Esophagus muscularis mucosa (tissue), 4 donors: Measurements from ENCODE around the gene GSC. TPM values are rescaled to one million over a fixed set of nuclear protein-coding genes. Genes with fewer than 3 reads are reported as not detected.
A peak's percentile ranks its signal among the peaks of the same experiment; 100 is the strongest.

Experiments
- DNase-seq: peaks from one replicate; pipeline ENCODE4 v3.0.0-alpha.2; 2017; ENCODE audit errors: extremely low spot score
- H3K27ac ChIP-seq, 4 donors: fragments of 200-600 bp; sonication (generic); replicated peaks in 1 of 4; 1 replicate in 3 of 4; 2 replicates in 1 of 4; pipeline ENCODE4 v1.5.1; 2016 to 2019; ENCODE audit warnings: mild to moderate bottlenecking in 1 of 4
- H3K27me3 ChIP-seq, 4 donors: fragments of 200-600 bp; sonication (generic); one replicate each; pipeline versions ENCODE4 v1.5.1 to v1.6.0; 2016 to 2019
- H3K36me3 ChIP-seq, 4 donors: fragments of 200-600 bp; sonication (generic); one replicate each; pipeline ENCODE4 v1.5.1; 2016 to 2019
- H3K4me1 ChIP-seq, 4 donors: fragments of 200-600 bp; sonication (generic); one replicate each; pipeline ENCODE4 v1.5.1; 2016 to 2019
- H3K4me3 ChIP-seq, 4 donors: fragments of 200-600 bp; sonication (generic); 1 replicate in 2 of 4; 2 replicates in 2 of 4; pipeline ENCODE4 v1.5.1; 2016 to 2019; ENCODE audit warnings: mild to moderate bottlenecking in 4 of 4, moderate library complexity in 1 of 4
- H3K9me3 ChIP-seq, 4 donors: fragments of 200-600 bp; sonication (generic); 1 replicate in 3 of 4; 2 replicates in 1 of 4; pipeline ENCODE4 v1.5.1; 2016 to 2019
- EP300 ChIP-seq: sonication (generic); formaldehyde crosslinking; IDR thresholded peaks from one replicate; pipeline ENCODE4 v1.6.1; 2017; ENCODE audit warnings: antibody characterized with exemption
- POLR2A ChIP-seq: fragments of 450-650 bp; IDR thresholded peaks from one replicate; pipeline ENCODE4 v1.6.1; 2017; ENCODE audit warnings: antibody characterized with exemption, moderate library complexity, mild to moderate bottlenecking, low read depth
- POLR2AphosphoS5 ChIP-seq, 2 donors: sonication (generic); formaldehyde crosslinking; IDR thresholded peaks; one replicate each; pipeline ENCODE4 v1.6.1; 2017; ENCODE audit warnings: antibody characterized with exemption in 2 of 2
- WGBS: methylation state at CpG from one replicate; pipeline ENCODE4 v1.1.5; 2018; 5-methylcytosine and 5-hydroxymethylcytosine counted together
- intact Hi-C: fragments of 100-400 bp; cut with DNase I; formaldehyde crosslinking; loops from one replicate; pipeline ENCODE4 v1.15.1; 2023
- total RNA-seq, 4 donors: library from RNA; depleted of rRNA; stranded (reverse); fragments of >200 nt; gene quantifications; one replicate each; pipeline versions ENCODE4 v1.1.0 to v1.2.1, GENCODE V29; 2016
- TF ChIP-seq, protein P1 (sequence below), 3 experiments: fragments of 200-600 bp in 2 of 3; fragments of 450-650 bp in 1 of 3; sonication (generic) in 2 of 3; IDR thresholded peaks; one replicate each; pipeline ENCODE4 v1.5.1; 2017 to 2019; ENCODE audit warnings: antibody characterized with exemption in 3 of 3, mild to moderate bottlenecking in 2 of 3, moderate library complexity in 1 of 3

GSC gene
- total RNA-seq, 4 donors from 2014 or later = 0.91 to 0.98 TPM; not detected in 2

DNA sequence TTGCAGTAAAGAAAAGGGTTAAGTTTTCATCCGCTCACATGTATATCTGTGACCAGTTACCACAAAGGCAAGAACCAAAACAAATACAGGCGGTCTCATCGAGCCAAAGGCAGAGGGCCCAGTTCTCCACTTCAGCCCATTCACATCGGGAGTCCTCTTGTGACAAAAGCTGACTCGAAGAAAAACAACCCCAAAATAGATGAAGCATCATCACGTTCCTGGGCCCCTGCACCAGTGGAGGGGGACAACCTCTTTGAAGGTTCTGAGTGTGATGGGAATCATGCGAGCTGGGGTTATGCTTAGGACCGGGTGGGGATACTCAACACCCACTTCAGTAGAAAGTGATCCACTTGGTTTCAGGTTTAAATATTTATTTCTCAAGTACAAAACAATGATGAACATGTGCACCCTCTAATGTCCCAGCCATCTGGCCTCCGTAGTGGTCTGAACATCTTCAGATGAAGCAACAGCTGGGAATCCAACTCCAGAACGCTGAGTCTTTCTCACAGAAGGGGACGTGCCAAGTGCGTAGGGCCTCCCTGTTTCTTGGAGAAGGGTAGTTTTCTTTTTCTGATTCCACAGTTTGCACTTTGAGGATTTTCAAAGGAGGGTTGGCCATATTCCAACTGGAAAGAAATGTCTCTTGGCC is 8.4 kb downstream of the GSC start:
- no peak for TF ChIP-seq POLR2A
- Histone ChIP-seq H3K9me3 (no peaks in the 10 kb centered on the region), H3K4me1 (no peaks in the 10 kb centered on the region), H3K27me3 (peaks cover 0 to 71% (median 9%) of the 10 kb centered on the region in 4 donors), H3K27ac (no peak overlapping the region), H3K4me3 (no peak overlapping the region), H3K36me3 (no peaks in the 10 kb centered on the region)
- no peak for DNase-seq
- intact Hi-C loops = no loop called here
- 69% methylated on average over 12 of the region's 12 CpGs for WGBS

DNA sequence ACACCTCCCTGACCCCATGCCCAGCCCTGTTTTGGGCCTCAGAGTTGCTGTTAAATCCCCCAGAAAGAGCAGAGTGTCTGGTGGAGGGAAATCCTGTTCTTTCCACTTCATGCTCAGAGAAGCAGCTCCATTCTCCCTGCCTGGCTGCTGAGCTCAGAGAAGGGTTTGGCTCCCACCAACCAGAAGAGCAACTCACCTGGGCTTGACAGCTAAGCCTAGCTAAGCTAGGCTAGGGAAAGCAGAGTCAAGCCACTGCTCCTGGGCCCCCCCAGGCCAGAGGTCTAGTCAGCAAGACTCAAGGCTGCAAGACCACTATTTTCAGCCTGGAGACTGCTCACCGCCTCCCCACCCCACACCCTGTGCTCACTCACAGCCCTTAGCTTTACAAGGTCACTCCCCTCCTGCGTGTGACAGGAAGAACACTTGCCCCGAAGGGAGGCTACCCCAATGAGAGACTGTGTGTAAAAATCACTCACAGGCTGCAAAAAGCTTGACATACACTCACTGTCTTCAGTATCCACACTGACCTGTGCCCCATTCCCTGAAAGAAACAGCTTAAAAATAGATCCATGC is 13.5 kb downstream of the GSC start:
- intact Hi-C loops = no loop called here
- Histone ChIP-seq H3K9me3 (no peaks in the 10 kb centered on the region), H3K4me1 (no peaks in the 10 kb centered on the region), H3K36me3 (no peaks in the 10 kb centered on the region), H3K4me3 (no peak overlapping the region), H3K27me3 (peaks cover 0 to 24% (median 0%) of the 10 kb centered on the region in 4 donors), H3K27ac (no peak overlapping the region)
- TF ChIP-seq POLR2AphosphoS5 (IDR thresholded peaks at IDR 0.05) (no peak), EP300 (no peak), POLR2A (no peak)
- TF ChIP-seq, protein P1, sequence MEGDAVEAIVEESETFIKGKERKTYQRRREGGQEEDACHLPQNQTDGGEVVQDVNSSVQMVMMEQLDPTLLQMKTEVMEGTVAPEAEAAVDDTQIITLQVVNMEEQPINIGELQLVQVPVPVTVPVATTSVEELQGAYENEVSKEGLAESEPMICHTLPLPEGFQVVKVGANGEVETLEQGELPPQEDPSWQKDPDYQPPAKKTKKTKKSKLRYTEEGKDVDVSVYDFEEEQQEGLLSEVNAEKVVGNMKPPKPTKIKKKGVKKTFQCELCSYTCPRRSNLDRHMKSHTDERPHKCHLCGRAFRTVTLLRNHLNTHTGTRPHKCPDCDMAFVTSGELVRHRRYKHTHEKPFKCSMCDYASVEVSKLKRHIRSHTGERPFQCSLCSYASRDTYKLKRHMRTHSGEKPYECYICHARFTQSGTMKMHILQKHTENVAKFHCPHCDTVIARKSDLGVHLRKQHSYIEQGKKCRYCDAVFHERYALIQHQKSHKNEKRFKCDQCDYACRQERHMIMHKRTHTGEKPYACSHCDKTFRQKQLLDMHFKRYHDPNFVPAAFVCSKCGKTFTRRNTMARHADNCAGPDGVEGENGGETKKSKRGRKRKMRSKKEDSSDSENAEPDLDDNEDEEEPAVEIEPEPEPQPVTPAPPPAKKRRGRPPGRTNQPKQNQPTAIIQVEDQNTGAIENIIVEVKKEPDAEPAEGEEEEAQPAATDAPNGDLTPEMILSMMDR (IDR thresholded peaks at IDR 0.05) = no peak
- no peak for DNase-seq
- WGBS = 58% methylated on average over 3 of the region's 3 CpGs

DNA sequence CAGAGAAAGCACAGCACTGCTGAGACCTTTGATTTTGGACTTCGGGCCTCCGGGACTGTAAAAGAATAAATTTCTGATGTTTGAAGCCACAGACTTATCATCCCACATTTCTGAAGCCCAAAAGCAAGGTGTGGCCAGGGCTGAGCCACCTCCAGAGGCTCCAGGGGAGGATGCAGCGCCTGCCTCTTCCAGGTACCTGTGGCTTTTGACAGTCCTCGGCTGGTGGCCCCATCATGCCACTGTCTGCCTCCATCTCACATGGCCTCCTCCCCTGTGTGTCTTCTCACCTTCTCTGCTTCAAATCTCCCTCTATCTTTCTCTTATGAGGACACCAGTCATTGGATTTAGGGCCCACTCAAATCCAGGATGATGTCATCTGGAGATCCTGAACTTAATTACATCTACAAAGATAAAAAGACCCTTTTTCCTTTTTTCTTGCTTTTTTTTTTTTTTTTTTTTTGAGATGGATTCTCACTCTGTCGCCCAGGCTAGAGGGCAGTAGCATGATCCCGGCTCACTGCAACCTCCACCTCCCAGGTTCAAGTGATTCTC is 15.4 kb downstream of the GSC start:
- Histone ChIP-seq H3K27ac (no peak overlapping the region), H3K27me3 (peaks cover 0 to 25% (median 0%) of the 10 kb centered on the region in 4 donors), H3K4me1 (no peaks in the 10 kb centered on the region), H3K9me3 (no peaks in the 10 kb centered on the region), H3K36me3 (no peaks in the 10 kb centered on the region), H3K4me3 (no peak overlapping the region)
- TF ChIP-seq EP300 (no peak), POLR2AphosphoS5 (IDR thresholded peaks at IDR 0.05) (no peak), POLR2A (no peak)
- TF ChIP-seq, protein P1 (IDR thresholded peaks at IDR 0.05) = no peak
- 78% methylated on average over 6 of the region's 6 CpGs for WGBS
- intact Hi-C loops = no loop called here
- DNase-seq = no peak

DNA sequence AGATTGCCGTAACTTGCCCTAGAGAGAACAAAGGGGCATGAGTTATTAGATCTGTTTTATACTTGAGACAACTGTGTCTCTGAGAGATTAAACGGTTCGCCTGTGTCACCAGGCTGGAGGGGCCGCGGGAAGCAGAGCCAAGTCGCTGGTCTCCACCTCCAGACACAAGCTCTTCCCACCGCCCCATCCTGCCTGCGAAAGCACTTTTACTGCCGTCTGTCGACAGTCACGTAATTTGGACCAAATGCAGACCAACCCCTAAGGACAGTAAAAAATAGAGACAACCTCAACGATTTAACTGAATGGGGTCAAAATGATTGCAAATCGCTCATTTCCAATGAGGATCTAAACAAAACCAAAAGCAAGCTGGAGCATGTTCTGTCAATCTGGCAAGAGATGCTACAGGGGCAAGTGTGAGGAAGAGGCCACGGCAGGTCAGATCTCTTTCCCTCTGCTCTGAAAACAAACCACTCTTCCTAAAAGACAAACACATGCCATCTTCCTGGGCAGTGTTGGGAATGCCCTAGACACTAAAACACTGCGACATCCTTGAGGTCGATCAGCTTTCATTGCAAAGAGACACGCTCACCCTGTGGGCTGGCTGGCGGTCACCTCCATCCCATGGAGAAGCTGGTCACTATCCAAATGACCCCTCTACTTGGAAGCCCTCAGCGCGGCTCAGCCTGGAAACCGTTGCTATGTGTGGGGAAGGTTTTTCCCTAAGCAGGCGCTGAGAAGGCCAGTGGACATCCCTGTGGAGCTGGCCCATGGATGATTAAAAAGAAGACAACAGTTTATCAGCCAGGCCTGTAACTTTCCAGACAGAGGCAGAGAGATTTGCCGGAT is 17.1 kb downstream of the GSC start:
- WGBS = 70% methylated on average over 23 of the region's 23 CpGs
- Histone ChIP-seq H3K9me3 (no peaks in the 10 kb centered on the region), H3K27ac (peak overlapping the region in 1 of 4 donors; percentile 4), H3K4me1 (no peaks in the 10 kb centered on the region), H3K4me3 (no peak overlapping the region), H3K27me3 (peaks cover 0 to 16% (median 0%) of the 10 kb centered on the region in 4 donors), H3K36me3 (no peaks in the 10 kb centered on the region)
- no peak for DNase-seq
- intact Hi-C loops = no loop called here
- no peak for TF ChIP-seq EP300
- TF ChIP-seq POLR2A = no peak
- TF ChIP-seq, protein P1 (IDR thresholded peaks at IDR 0.05) = no peak

DNA sequence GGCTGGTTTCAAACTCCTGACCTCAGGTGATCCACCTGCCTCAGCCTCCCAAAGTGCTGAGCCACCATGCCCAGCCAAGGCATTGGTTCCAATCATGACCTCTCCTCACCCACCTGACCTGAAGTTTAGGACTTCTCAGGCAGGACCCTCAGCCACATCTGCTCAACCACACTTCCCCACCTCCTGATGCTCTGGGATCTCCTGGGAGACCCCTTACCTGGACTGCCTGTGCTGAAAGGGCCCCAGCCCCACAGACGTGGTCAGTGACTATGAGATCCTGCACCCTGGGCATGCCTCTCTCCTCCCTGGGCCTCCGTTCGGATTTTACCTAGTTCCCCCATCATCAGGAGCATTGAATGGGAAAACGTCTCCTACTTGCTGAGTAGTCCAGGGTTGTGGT is 18.0 kb downstream of the GSC start:
- DNase-seq = no peak
- Histone ChIP-seq H3K27ac (no peak overlapping the region), H3K36me3 (no peaks in the 10 kb centered on the region), H3K4me3 (no peak overlapping the region), H3K27me3 (peaks cover 0 to 15% (median 0%) of the 10 kb centered on the region in 4 donors), H3K4me1 (no peaks in the 10 kb centered on the region), H3K9me3 (no peaks in the 10 kb centered on the region)
- intact Hi-C loops = no loop called here
- TF ChIP-seq EP300 = no peak
- TF ChIP-seq, protein P1 (IDR thresholded peaks at IDR 0.05) = no peak
- no peak for TF ChIP-seq POLR2AphosphoS5 (IDR thresholded peaks at IDR 0.05)
- TF ChIP-seq POLR2A = no peak
- 67% methylated on average over 4 of the region's 4 CpGs for WGBS
